ENCODE measurements around the gene TNFSF9. TPM values are rescaled to one million over a fixed set of nuclear protein-coding genes. Genes with fewer than 3 reads are reported as not detected.
"Not testable (repeated sequence)": the region's sequence is repeated elsewhere in the genome, so short reads cannot be mapped to it uniquely, and the experiment has no call there.

Gene TNFSF9
- polyA plus RNA-seq, 2 of the 4 experiments (the other 2 are of a cell fraction) = 6.3 to 15.9 TPM

DNA sequence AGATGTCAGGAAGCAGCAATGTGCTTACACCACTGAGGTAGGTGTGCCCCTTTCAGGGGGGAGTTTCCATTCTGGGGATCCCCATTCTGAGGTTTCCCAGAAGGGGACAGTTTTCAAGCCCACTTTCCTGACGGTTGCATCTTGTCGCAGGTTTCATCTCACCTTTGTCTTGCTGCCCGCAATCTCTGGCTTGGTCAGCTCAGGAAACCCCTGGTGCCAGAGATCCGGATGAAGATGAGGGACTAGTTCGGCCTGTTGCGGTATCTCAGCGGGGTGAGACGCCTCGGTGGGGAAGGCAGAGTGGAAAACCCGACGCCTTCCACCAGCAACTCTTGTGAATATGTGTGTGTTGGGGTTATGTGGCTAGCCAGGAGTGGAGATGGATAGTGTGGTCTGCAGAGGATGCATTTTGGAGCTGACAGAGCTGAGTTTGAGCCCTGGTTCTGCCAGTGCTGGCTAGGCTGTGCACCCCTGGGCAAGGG is 13.1 kb downstream of the TNFSF9 start:
- Histone ChIP-seq H3K27ac (no peak overlapping the region), H3K4me1 (no peaks in the 10 kb centered on the region), H3K9me3 (no peaks in the 10 kb centered on the region), H3K4me3 (no peak overlapping the region), H3K4me2 (no peak overlapping the region)
- DNase-seq (ENCODE audit: low read depth in 1 of 2, low spot score in 1 of 2) (no peak), ATAC-seq (no peak), FAIRE-seq (no peak)
- TF ChIP-seq, protein P1, sequence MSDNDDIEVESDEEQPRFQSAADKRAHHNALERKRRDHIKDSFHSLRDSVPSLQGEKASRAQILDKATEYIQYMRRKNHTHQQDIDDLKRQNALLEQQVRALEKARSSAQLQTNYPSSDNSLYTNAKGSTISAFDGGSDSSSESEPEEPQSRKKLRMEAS (IDR thresholded peaks at IDR 0.05) = no peak
- TF ChIP-seq, protein P2, sequence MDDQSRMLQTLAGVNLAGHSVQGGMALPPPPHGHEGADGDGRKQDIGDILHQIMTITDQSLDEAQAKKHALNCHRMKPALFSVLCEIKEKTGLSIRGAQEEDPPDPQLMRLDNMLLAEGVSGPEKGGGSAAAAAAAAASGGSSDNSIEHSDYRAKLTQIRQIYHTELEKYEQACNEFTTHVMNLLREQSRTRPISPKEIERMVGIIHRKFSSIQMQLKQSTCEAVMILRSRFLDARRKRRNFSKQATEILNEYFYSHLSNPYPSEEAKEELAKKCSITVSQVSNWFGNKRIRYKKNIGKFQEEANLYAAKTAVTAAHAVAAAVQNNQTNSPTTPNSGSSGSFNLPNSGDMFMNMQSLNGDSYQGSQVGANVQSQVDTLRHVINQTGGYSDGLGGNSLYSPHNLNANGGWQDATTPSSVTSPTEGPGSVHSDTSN (IDR thresholded peaks at IDR 0.05) = no peak
- no peak for TF ChIP-seq ZC3H11A (IDR thresholded peaks at IDR 0.05)
- TF ChIP-seq HOXB5 (CRISPR knock-in tag; IDR thresholded peaks at IDR 0.05) = no peak
- no peak for TF ChIP-seq BHLHE40 (IDR thresholded peaks at IDR 0.05; ENCODE audit: low read depth, low read length)
- TF ChIP-seq RFX5 (IDR thresholded peaks at IDR 0.05) = no peak
- no peak for TF ChIP-seq TFCP2L1 (CRISPR knock-in tag; IDR thresholded peaks at IDR 0.05)
- no peak for TF ChIP-seq ZNF302 (CRISPR knock-in tag; IDR thresholded peaks at IDR 0.05)
- no peak for TF ChIP-seq CHD2 (IDR thresholded peaks at IDR 0.05; ENCODE audit: low read length, partially characterized antibody)
- TF ChIP-seq FOSB (CRISPR knock-in tag; IDR thresholded peaks at IDR 0.05) = no peak
- TF ChIP-seq, protein P3, sequence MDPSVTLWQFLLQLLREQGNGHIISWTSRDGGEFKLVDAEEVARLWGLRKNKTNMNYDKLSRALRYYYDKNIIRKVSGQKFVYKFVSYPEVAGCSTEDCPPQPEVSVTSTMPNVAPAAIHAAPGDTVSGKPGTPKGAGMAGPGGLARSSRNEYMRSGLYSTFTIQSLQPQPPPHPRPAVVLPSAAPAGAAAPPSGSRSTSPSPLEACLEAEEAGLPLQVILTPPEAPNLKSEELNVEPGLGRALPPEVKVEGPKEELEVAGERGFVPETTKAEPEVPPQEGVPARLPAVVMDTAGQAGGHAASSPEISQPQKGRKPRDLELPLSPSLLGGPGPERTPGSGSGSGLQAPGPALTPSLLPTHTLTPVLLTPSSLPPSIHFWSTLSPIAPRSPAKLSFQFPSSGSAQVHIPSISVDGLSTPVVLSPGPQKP (IDR thresholded peaks at IDR 0.05; ENCODE audit: low read depth, low read length) = no peak
- TF ChIP-seq MYC (IDR thresholded peaks at IDR 0.05; ENCODE audit: borderline replicate concordance, low read length) = no peak
- TF ChIP-seq, protein P4, sequence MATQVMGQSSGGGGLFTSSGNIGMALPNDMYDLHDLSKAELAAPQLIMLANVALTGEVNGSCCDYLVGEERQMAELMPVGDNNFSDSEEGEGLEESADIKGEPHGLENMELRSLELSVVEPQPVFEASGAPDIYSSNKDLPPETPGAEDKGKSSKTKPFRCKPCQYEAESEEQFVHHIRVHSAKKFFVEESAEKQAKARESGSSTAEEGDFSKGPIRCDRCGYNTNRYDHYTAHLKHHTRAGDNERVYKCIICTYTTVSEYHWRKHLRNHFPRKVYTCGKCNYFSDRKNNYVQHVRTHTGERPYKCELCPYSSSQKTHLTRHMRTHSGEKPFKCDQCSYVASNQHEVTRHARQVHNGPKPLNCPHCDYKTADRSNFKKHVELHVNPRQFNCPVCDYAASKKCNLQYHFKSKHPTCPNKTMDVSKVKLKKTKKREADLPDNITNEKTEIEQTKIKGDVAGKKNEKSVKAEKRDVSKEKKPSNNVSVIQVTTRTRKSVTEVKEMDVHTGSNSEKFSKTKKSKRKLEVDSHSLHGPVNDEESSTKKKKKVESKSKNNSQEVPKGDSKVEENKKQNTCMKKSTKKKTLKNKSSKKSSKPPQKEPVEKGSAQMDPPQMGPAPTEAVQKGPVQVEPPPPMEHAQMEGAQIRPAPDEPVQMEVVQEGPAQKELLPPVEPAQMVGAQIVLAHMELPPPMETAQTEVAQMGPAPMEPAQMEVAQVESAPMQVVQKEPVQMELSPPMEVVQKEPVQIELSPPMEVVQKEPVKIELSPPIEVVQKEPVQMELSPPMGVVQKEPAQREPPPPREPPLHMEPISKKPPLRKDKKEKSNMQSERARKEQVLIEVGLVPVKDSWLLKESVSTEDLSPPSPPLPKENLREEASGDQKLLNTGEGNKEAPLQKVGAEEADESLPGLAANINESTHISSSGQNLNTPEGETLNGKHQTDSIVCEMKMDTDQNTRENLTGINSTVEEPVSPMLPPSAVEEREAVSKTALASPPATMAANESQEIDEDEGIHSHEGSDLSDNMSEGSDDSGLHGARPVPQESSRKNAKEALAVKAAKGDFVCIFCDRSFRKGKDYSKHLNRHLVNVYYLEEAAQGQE (IDR thresholded peaks at IDR 0.05) = no peak
- TF ChIP-seq, protein P5, sequence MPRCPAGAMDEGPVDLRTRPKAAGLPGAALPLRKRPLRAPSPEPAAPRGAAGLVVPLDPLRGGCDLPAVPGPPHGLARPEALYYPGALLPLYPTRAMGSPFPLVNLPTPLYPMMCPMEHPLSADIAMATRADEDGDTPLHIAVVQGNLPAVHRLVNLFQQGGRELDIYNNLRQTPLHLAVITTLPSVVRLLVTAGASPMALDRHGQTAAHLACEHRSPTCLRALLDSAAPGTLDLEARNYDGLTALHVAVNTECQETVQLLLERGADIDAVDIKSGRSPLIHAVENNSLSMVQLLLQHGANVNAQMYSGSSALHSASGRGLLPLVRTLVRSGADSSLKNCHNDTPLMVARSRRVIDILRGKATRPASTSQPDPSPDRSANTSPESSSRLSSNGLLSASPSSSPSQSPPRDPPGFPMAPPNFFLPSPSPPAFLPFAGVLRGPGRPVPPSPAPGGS (IDR thresholded peaks at IDR 0.05) = no peak
- CTCF ChIA-PET = no interaction called here
- 62% methylated on average over 11 of the region's 11 CpGs for WGBS (ENCODE audit: missing lambda C conversion rate)
- POLR2A ChIA-PET = interaction anchor here (1.7 kb wide), 1 partner anchor 13 kb away, joined by 5 read pairs; the partner anchor contains the start of gene TNFSF9

DNA sequence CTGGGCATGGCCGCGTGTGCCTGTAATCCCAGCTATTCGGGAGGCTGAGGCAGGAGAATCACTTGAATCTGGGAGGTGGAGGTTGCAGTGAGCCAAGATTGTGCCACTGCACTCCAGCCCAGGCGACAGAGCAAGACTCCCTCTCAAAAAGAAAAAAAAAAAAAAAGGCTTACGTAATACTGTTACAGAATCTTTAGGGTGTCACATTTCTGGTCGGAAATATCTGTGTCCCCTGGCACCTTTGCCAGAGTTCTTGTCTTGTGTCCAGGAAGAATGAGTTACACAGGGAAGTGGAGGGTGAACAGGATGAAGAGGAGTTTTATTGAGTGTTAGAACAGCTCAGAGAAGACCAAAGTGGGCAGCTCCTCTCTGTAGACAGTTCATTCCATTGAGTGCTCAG is 19.9 kb downstream of the TNFSF9 start:
- ChIA-PET CTCF (interaction anchor here (1.1 to 2.5 kb wide), 3 partner anchors 12 to 187 kb away, joined by 3 to 9 read pairs (median 3); no protein-coding TSS in a partner anchor), POLR2A (interaction anchor here (3.2 kb wide), 1 partner anchor 20 kb away, joined by 13 read pairs; the partner anchor contains the start of gene TNFSF9)
- not testable (repeated sequence) for H3K9me3 ChIP-seq; H3K4me3 ChIP-seq; ATAC-seq; FAIRE-seq; H3K4me2 ChIP-seq; DNase-seq (ENCODE audit: low read depth in 1 of 2, low spot score in 1 of 2)
- Histone ChIP-seq H3K27ac (peak overlapping the region in 1 of 2 experiments; percentile 81; a peak in 2 of 6 replicates), H3K4me1 (peaks cover 11% of the 10 kb centered on the region)
- 76% methylated on average over 6 of the region's 6 CpGs for WGBS (ENCODE audit: missing lambda C conversion rate)

DNA sequence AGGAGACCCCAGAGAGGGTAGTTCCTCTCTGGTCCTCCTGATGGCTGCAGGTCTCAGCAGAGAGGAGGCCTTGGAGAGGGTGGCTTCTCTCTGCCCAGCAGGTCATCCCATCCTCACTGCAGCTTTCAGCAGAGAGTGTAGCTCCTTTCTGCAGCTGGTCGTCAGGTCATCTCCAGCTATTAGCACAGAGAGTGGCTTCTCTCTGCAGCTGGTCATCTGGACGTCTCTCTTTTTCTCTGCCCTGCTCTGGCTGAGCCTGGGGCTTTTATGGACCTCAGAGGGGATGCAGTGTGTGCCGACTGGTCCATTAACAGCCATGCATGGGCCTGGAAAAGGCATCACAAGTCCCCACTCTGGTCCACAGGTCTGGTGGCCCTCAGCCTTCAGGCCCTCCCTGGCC is 20.3 kb downstream of the TNFSF9 start:
- POLR2A ChIA-PET = interaction anchor here (3.2 kb wide), 1 partner anchor 20 kb away, joined by 13 read pairs; the partner anchor contains the start of gene TNFSF9
- H3K4me2 ChIP-seq = no peak overlapping the region
- peaks cover 11% of the 10 kb centered on the region for H3K4me1 ChIP-seq
- H3K9me3 ChIP-seq = no peaks in the 10 kb centered on the region
- H3K4me3 ChIP-seq = no peak overlapping the region
- FAIRE-seq (no peak), DNase-seq (ENCODE audit: low read depth in 1 of 2, low spot score in 1 of 2) (no peak), ATAC-seq (peak; percentile 22 to 49; a peak in 3 of 6 replicates)
- TF ChIP-seq EP300 (IDR thresholded peaks at IDR 0.05) (no peak), ZSCAN20 (CRISPR knock-in tag; IDR thresholded peaks at IDR 0.05) (no peak), NPAS2 (CRISPR knock-in tag; IDR thresholded peaks at IDR 0.05; ENCODE audit: borderline replicate concordance) (no peak), PHF8 (IDR thresholded peaks at IDR 0.05; ENCODE audit: borderline replicate concordance, low read depth) (no peak), NFE2L2 (conservative IDR thresholded peaks at IDR 0.05; ENCODE audit: low read length) (no peak), MAFK (IDR thresholded peaks at IDR 0.05; ENCODE audit: partially characterized antibody) (no peak), RNF2 (IDR thresholded peaks at IDR 0.05; ENCODE audit: borderline replicate concordance, low read depth) (no peak)
- TF ChIP-seq, protein P5 (IDR thresholded peaks at IDR 0.05) = no peak
- peak overlapping the region in 1 of 2 experiments; percentile 81; a peak in 3 of 6 replicates for H3K27ac ChIP-seq
- WGBS (ENCODE audit: missing lambda C conversion rate) = 80% methylated on average over 1 of the region's 3 CpGs
- CTCF ChIA-PET = interaction anchor here (0.8 to 2.5 kb wide), 5 partner anchors 10 to 82 kb away, joined by 3 to 9 read pairs (median 3); no protein-coding TSS in a partner anchor
